Measurements from ENCODE around the gene GPT2.

GPT2 gene

GRCh38 chr16:46947900-46948547 lies 63.9 kb downstream of the GPT2 start:
- TF ChIP-seq CTCF (IDR thresholded peaks at IDR 0.05; ENCODE audit: low read depth, low read length), result peak; percentile 35; the same call in 1 of the 2 replicates
- H3K4me3 ChIP-seq (ENCODE audit: low read depth, low read length), result no peak overlapping the region

GRCh38 chr16:46948548-46949166 lies 64.5 kb downstream of the GPT2 start:
- no peak overlapping the region for H3K4me3 ChIP-seq (ENCODE audit: low read depth, low read length)
- no peak for TF ChIP-seq CTCF (IDR thresholded peaks at IDR 0.05; ENCODE audit: low read depth, low read length)

- TF ChIP-seq CTCF (IDR thresholded peaks at IDR 0.05; ENCODE audit: low read depth, low read length), result no peak
Observed at GRCh38 chr16:46949241-46949892, 65.2 kb downstream of the GPT2 start.

GRCh38 chr16:46950009-46950408 lies 65.8 kb downstream of the GPT2 start:
- no peak for TF ChIP-seq CTCF (IDR thresholded peaks at IDR 0.05; ENCODE audit: low read depth, low read length)
- no peak overlapping the region for H3K4me3 ChIP-seq (ENCODE audit: low read depth, low read length)

More at GRCh38 chr16:46949241-46949892, 65.2 kb downstream of the GPT2 start:
- no peak overlapping the region for H3K4me3 ChIP-seq (ENCODE audit: low read depth, low read length)

- no peak for TF ChIP-seq CTCF (IDR thresholded peaks at IDR 0.05; ENCODE audit: low read depth, low read length)
- H3K4me3 ChIP-seq (ENCODE audit: low read depth, low read length), result no peak overlapping the region
Observed at GRCh38 chr16:46954562-46954961, 70.4 kb downstream of the GPT2 start.

- TF ChIP-seq CTCF (IDR thresholded peaks at IDR 0.05; ENCODE audit: low read depth, low read length), result no peak
- no peak overlapping the region for H3K4me3 ChIP-seq (ENCODE audit: low read depth, low read length)
Observed at GRCh38 chr16:46961373-46962353, 77.5 kb downstream of the GPT2 start.
